ENCODE measurements around the gene PAX2.

DNA sequence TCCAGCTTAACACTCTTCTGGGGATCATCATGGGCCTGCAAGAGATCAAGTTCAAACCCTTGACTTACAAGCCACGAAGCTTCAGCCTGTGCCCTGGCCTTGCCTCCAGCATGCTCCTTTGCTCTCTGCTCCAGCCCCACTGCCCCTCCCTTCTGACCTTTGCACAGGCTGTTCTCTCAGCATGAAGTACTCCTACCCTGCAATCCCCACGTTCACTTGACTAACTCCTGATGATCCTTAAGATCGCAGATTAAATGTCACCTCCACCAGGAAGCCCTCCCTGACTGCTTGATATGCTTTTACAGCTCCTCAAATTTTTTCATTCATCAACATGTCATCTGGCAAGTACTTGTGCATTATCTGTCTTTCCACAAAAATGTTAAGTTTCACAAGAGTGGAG is 91.9 kb downstream of the PAX2 start:
- TF ChIP-seq POLR2A (IDR thresholded peaks at IDR 0.05), result no peak
- TF ChIP-seq, protein P1, sequence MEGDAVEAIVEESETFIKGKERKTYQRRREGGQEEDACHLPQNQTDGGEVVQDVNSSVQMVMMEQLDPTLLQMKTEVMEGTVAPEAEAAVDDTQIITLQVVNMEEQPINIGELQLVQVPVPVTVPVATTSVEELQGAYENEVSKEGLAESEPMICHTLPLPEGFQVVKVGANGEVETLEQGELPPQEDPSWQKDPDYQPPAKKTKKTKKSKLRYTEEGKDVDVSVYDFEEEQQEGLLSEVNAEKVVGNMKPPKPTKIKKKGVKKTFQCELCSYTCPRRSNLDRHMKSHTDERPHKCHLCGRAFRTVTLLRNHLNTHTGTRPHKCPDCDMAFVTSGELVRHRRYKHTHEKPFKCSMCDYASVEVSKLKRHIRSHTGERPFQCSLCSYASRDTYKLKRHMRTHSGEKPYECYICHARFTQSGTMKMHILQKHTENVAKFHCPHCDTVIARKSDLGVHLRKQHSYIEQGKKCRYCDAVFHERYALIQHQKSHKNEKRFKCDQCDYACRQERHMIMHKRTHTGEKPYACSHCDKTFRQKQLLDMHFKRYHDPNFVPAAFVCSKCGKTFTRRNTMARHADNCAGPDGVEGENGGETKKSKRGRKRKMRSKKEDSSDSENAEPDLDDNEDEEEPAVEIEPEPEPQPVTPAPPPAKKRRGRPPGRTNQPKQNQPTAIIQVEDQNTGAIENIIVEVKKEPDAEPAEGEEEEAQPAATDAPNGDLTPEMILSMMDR (IDR thresholded peaks at IDR 0.05), result no peak

Data from esophagus squamous epithelium (tissue), 4 donors.